Caki2 (cell line): ENCODE measurements around the gene CD209. TPM values are rescaled to one million over a fixed set of nuclear protein-coding genes. Genes with fewer than 3 reads are reported as not detected.

Source experiments
- DNase-seq: peaks from one replicate; pipeline ENCODE4 v3.0.0-alpha.2; 2015; ENCODE audit warnings: low read depth
- in situ Hi-C: cut with HindIII; loops from 2 replicates; pipeline ENCODE4 v1.10.0; 2016; ENCODE audit warnings: low sequenced_read_pairs, low pct_unique_long_range_greater_than_20kb, mixed read lengths
- total RNA-seq: library from RNA; depleted of rRNA; stranded (reverse); fragments of >200 nt; shearing (Covaris generic); gene quantifications from 2 replicates; pipeline ENCODE4 v1.2.3, GENCODE V29; 2014; ENCODE audit warnings: low replicate concordance

The CD209 gene
- total RNA-seq, 1 experiment from 2014 or later = not detected

DNA sequence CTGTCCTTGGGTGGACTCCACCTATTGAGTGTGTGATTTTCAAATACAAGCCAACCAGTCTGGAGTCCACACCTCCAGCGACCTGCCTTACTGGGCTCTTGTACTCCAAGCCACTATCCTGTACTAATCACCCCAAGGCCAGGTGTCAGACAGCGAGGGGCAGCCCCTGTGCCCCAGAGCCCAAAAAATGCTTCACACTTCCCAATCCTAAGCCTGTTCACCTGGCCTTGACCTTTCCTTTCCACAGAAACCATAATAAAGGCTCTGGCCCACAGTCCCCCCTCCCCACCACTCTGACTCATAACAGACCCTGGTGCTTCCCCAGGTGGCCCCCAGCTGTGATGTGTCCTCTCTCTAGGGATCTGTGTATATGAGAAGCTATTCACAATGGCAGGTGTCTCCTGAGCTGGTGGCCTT is 3.9 kb downstream of the CD209 start:
- in situ Hi-C loops = no loop called here
- no peak for DNase-seq

GRCh38 chr19:7742991-7743390 is 4.3 kb downstream of the CD209 start:
- in situ Hi-C loops = no loop called here
- DNase-seq = no peak

- in situ Hi-C loops = no loop called here
- no peak for DNase-seq
These were observed 4.8 kb downstream of the CD209 start for GRCh38 chr19:7742575-7742974.

GRCh38 chr19:7740682-7741054 is 6.7 kb downstream of the CD209 start:
- no peak for DNase-seq

DNA sequence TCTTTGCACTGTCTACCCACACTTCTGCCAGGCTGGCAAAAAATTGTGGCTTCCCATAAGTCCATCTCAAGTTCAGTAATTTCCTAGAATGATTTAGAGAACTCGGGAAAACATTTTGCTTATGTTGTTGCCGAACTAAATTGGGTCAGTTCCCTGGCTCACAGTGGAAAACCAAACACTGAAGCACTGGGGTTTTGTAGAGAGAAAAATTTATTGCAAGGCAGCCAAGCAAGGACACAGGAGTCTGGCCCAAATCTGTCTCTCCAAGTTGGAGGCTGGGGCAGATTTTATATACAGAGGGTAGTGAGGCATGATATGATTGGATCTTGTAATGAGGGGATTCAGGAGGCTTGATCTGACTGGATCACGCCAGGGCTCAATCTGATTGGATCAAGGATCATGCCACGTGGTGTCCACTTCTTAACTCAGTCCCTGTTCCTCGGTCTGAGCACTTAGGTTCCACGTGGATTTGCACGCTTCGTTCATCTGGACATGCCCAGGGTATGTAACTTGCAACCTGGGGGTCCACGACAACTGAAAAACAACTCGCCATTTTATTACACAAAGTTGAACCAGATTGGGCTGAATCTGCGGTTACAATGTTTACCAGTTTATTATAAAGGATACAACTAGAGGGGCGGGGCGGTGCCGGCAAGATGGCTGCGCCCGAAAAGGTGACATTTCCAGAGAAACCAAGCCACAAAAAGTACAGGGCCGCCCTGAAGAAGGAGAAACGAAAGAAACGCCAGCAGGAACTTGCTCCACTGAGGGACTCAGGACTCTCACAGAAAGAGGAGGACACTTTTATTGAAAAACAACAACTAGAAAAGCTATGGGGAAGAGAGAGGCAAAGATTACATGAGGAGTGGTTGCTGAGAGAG is 7.3 kb downstream of the CD209 start:
- no peak for DNase-seq
- in situ Hi-C loops = no loop called here

More at GRCh38 chr19:7740682-7741054, 6.7 kb downstream of the CD209 start:
- in situ Hi-C loops = no loop called here

DNA sequence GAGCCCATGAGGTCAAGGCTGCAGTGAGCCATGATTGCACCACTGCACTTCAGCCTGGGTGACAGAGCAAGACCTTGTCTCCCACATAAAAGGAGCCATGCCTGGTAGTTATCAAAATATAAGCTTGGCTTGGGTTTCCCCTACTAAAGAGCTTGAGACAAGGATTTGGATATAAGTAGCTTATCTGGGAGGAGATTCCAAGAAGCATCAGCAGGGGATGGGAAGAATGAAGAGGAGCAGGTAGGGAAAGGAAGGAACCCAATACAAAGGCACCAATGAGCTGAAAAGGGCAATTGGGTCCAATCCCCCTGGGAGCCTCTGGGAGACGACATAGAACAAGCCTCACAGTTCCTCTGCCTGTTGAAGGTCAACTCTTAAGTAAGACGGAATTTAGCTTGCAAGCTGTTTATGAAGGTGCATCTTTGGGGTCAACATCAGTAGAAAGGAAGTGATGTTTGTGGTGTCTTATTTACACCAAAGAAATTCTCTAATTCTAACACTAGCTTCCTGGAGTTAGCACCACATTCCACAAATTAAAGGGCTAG is 8.1 kb downstream of the CD209 start:
- in situ Hi-C loops = no loop called here
- no peak for DNase-seq

GRCh38 chr19:7738023-7738422 is 9.3 kb downstream of the CD209 start:
- DNase-seq = no peak
- in situ Hi-C loops = no loop called here

- DNase-seq = no peak
- in situ Hi-C loops = no loop called here
These were observed 10.1 kb downstream of the CD209 start for GRCh38 chr19:7737215-7737614.

DNA sequence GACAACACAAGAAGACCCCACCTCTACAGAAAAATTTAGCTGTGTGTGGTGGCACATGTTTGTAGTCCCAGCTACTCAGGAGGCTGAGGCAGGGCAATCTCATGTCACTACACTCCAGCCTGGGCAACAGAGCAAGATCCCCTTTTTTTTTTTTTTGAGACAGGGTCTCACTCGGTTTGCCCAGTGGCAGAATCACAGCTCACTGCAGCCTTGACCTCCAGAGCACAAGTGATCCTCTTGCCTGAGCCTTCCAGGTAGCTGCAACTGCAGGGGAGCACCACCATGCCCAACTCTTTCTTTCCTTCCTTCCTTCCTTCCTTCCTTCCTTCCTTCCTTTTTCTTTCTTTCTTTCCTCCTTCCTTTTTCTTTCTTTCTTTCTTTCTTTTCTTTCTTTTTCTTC is 11.2 kb downstream of the CD209 start:
- no peak for DNase-seq
- in situ Hi-C loops = no loop called here

DNA sequence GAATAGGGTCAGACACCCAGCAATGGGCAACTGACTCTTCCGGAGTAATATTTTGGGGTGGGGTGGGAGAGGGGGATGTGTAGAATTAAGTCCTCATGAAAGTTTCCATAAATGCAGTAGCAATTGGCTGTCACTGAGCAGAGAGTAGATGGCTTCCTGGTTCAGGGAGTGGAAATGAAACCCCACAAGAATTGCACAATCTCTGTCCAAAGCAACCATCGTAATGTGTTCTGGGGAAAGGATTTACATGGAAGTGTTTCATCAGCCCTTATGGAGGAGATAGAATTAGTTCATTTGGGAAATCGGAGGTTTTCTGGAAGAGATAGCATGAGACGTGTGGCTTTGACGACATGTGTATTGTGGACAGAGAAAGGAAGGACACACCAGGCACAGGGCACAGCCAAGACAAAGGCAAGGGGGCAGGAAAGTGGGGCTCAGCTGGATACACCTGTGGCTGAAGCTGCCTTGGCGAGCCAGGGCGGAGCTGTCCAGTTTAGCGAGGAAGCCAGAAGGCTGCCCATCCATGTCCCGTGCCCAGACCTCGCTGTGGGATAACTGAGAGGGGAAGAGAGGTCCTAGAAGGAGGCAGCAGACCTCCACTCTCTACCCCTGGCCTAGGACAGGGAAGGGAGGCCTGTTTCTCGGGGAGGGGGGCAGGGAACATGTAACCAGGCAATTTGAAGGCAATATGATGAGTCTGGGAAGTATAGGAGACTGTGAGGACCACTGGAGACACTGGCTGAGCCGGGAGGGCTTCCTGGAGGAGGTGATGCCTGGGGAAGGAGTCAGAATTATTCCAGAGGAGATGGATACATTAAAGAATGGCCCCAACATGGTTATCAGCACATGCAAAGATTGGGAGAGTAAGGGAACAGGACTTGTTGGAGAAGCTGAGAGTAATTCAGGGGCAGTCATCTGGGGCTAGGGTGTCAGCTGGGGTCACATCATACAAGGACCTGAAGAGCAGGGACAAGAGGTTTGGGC is 12.8 kb downstream of the CD209 start:
- no peak for DNase-seq
- in situ Hi-C loops = no loop called here

DNA sequence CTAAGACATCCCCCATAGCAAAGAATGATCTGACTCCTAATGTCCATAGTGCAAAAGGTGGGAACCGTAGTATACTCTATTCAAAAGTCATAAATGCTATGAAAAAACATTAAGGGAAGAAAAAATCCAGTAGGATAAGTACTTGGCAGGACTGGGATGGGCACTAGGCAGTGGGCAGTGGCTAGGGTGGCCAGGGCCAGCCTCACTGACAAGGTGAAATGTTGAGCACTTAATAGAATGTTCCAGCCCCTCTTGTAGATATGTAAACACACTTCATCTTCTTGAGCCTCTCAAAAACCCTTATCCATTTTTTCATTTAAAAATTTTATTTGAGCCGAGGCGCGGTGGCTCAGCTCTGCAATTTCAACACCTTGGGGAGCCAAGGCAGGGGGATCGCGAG is 14.0 kb downstream of the CD209 start:
- no peak for DNase-seq
- in situ Hi-C loops = no loop called here

GRCh38 chr19:7732045-7732444 is 15.3 kb downstream of the CD209 start, which contains the start of gene CLEC4G:
Gene CLEC4G (minus strand): TSS chr19:7732110. CDS start chr19:7732102, 8 bp downstream.
- no peak for DNase-seq
- in situ Hi-C loops = no loop called here

DNA sequence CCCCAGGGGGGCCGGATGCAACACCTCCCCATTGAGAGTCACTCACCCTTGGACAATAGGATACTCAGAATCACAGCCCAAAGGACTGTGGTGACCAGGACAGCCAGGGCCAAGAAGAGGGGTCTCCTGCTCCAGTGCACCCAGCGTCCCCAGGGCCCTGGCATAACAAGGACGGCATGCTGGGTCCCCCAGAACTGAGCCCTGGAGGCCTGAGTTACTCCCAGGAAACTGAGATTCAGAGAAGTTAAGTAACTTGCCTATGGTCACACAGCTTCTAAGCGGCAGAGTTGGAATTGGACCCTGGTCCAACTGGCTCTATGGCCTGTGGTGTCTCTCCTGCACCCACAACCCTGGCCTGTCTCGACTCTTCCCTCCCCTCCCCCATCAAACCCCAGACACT is 15.7 kb downstream of the CD209 start:
- in situ Hi-C loops = no loop called here

DNA sequence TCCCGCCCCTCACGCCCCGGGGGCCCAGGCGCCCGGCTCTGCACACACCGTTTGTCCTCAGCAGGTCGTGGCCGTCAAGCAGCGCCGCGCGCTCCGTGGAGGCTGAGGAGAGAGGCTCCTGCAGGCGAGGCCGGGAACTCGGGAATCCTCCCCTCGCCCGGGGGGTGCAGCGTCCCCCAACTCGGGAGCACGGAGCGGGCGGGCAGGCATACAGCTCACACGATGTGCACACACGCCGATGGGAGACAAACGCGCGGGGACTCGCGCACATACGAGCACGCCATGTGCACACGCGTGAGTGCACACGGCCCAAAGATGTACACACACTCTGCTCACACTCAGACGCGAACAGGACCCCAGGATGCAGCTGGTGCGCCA is 16.1 kb downstream of the CD209 start:
- DNase-seq = no peak
- in situ Hi-C loops = no loop called here

More for the DNA sequence above, 15.7 kb downstream of the CD209 start:
- DNase-seq = no peak

GRCh38 chr19:7730286-7731217 is 16.8 kb downstream of the CD209 start:
- in situ Hi-C loops = no loop called here
- no peak for DNase-seq

DNA sequence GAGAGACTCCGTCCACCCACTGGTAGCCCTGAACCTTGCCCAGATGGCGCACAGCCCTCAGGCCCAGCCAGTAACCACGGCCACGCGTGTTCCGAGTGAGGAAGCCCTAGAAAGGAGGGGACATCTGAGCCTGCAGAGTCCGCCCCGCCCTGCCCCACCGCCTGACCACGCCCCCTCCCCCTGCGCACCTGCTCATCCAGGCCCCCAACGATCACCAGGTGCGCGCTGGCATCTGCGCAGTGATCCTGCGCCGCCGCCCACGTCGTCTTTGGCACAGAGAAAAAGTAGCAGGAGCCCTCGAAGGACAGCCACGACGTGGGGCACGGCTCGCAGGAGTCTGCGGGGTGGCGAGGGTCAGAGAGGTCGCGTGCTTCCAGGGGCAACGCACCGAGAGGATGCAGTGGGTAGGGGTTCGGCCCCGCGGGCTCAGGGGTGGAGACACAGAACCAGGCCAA is 17.5 kb downstream of the CD209 start:
- no peak for DNase-seq
- in situ Hi-C loops = no loop called here

GRCh38 chr19:7729211-7729610 is 18.1 kb downstream of the CD209 start:
- DNase-seq = no peak
- in situ Hi-C loops = no loop called here

GRCh38 chr19:7725791-7726190 is 21.5 kb downstream of the CD209 start:
- in situ Hi-C loops = no loop called here
- no peak for DNase-seq
